Dendritic cell treated with granulocyte-macrophage colony-stimulating factor and Interleukin-4, amounts not matched to agents 40 ng/mL and 50 ng/mL, for 4 days (primary cell): ENCODE measurements around the gene ZSCAN4.

ENCODE experiments used
- H3K27ac Mint-ChIP-seq: one replicate; pipeline ENCODE4 v1.8.0; 2022; ENCODE audit warnings: mild to moderate bottlenecking, mixed read lengths
- H3K27me3 Mint-ChIP-seq: one replicate; pipeline ENCODE4 v1.8.0; 2022; ENCODE audit warnings: mild to moderate bottlenecking, mixed read lengths
- H3K36me3 Mint-ChIP-seq: one replicate; pipeline ENCODE4 v1.8.0; 2022; ENCODE audit warnings: low read depth, mixed read lengths
- H3K4me1 Mint-ChIP-seq: one replicate; pipeline ENCODE4 v1.8.0; 2022; ENCODE audit warnings: low read depth, mixed read lengths
- H3K4me3 Mint-ChIP-seq: one replicate; pipeline ENCODE4 v1.8.0; 2022; ENCODE audit warnings: mild to moderate bottlenecking, moderate library complexity, mixed read lengths
- H3K9me3 Mint-ChIP-seq: one replicate; pipeline ENCODE4 v1.8.0; 2022; ENCODE audit warnings: mixed read lengths
- intact Hi-C: fragments of 100-400 bp; cut with micrococcal nuclease; formaldehyde crosslinking; loops from one replicate; pipeline ENCODE4 v1.15.0; 2022

The ZSCAN4 gene

GRCh38 chr19:57656346-57656745 lies 12.4 kb upstream of the ZSCAN4 start:
- Mint-ChIP-seq H3K27ac (no peak overlapping the region), H3K27me3 (peaks cover 8% of the 10 kb centered on the region), H3K4me3 (no peak overlapping the region)

GRCh38 chr19:57664269-57665127 lies 4.2 kb upstream of the ZSCAN4 start:
- intact Hi-C loops, result no loop called here
- Mint-ChIP-seq H3K4me3 (peak overlapping the region; percentile 76), H3K36me3 (no peaks in the 10 kb centered on the region), H3K27ac (no peak overlapping the region), H3K4me1 (peaks cover 9% of the 10 kb centered on the region), H3K27me3 (peaks cover 51% of the 10 kb centered on the region), H3K9me3 (no peaks in the 10 kb centered on the region)

More at GRCh38 chr19:57656346-57656745, 12.4 kb upstream of the ZSCAN4 start:
- no peaks in the 10 kb centered on the region for H3K36me3 Mint-ChIP-seq
- intact Hi-C loops, result no loop called here
- peaks cover 55% of the 10 kb centered on the region for H3K9me3 Mint-ChIP-seq
- H3K4me1 Mint-ChIP-seq, result no peaks in the 10 kb centered on the region

- Mint-ChIP-seq H3K27me3 (peaks cover 48% of the 10 kb centered on the region), H3K27ac (no peak overlapping the region), H3K4me1 (peaks cover 9% of the 10 kb centered on the region), H3K36me3 (no peaks in the 10 kb centered on the region), H3K9me3 (no peaks in the 10 kb centered on the region), H3K4me3 (no peak overlapping the region)
- intact Hi-C loops, result no loop called here
Measured at GRCh38 chr19:57665261-57665806, 3.4 kb upstream of the ZSCAN4 start.

GRCh38 chr19:57667228-57667627 lies 1.5 kb upstream of the ZSCAN4 start:
- Mint-ChIP-seq H3K4me3 (no peak overlapping the region), H3K4me1 (peaks cover 9% of the 10 kb centered on the region), H3K36me3 (no peaks in the 10 kb centered on the region), H3K9me3 (peaks cover 5% of the 10 kb centered on the region), H3K27me3 (peaks cover 42% of the 10 kb centered on the region), H3K27ac (no peak overlapping the region)
- intact Hi-C loops, result no loop called here

GRCh38 chr19:57671124-57671895 lies 2.6 kb downstream of the ZSCAN4 start:
- no peaks in the 10 kb centered on the region for H3K4me1 Mint-ChIP-seq
- H3K4me3 Mint-ChIP-seq, result no peak overlapping the region
- no peak overlapping the region for H3K27ac Mint-ChIP-seq
- intact Hi-C loops, result no loop called here
- H3K27me3 Mint-ChIP-seq, result peaks cover 10% of the 10 kb centered on the region
- H3K36me3 Mint-ChIP-seq, result no peaks in the 10 kb centered on the region
- H3K9me3 Mint-ChIP-seq, result peaks cover 10% of the 10 kb centered on the region

GRCh38 chr19:57672466-57672865 lies 3.7 kb downstream of the ZSCAN4 start:
- no peak overlapping the region for H3K27ac Mint-ChIP-seq
- no peaks in the 10 kb centered on the region for H3K36me3 Mint-ChIP-seq
- intact Hi-C loops, result no loop called here
- peaks cover 7% of the 10 kb centered on the region for H3K27me3 Mint-ChIP-seq
- H3K4me1 Mint-ChIP-seq, result no peaks in the 10 kb centered on the region
- peaks cover 20% of the 10 kb centered on the region for H3K9me3 Mint-ChIP-seq
- H3K4me3 Mint-ChIP-seq, result no peak overlapping the region

- Mint-ChIP-seq H3K27ac (no peak overlapping the region), H3K4me3 (no peak overlapping the region), H3K4me1 (no peaks in the 10 kb centered on the region), H3K36me3 (no peaks in the 10 kb centered on the region), H3K9me3 (peaks cover 39% of the 10 kb centered on the region), H3K27me3 (peaks cover 5% of the 10 kb centered on the region)
- intact Hi-C loops, result no loop called here
Measured at GRCh38 chr19:57675881-57676280, 7.1 kb downstream of the ZSCAN4 start.

- peaks cover 3% of the 10 kb centered on the region for H3K27me3 Mint-ChIP-seq
- H3K4me3 Mint-ChIP-seq, result peak overlapping the region; percentile 86
- H3K36me3 Mint-ChIP-seq, result peaks cover 60% of the 10 kb centered on the region
- peaks cover 74% of the 10 kb centered on the region for H3K9me3 Mint-ChIP-seq
- peaks cover 26% of the 10 kb centered on the region for H3K4me1 Mint-ChIP-seq
- peak overlapping the region; percentile 86 for H3K27ac Mint-ChIP-seq
- intact Hi-C loops, result no loop called here
Measured at GRCh38 chr19:57682226-57682766, 13.6 kb downstream of the ZSCAN4 start.

GRCh38 chr19:57686727-57687126 lies 18.0 kb downstream of the ZSCAN4 start:
- Mint-ChIP-seq H3K9me3 (peaks cover 97% of the 10 kb centered on the region), H3K27me3 (no peaks in the 10 kb centered on the region), H3K4me1 (peaks cover 26% of the 10 kb centered on the region), H3K27ac (no peak overlapping the region), H3K4me3 (no peak overlapping the region), H3K36me3 (peaks cover 84% of the 10 kb centered on the region)
- intact Hi-C loops, result no loop called here

- H3K4me1 Mint-ChIP-seq, result peaks cover 22% of the 10 kb centered on the region
- peaks cover 80% of the 10 kb centered on the region for H3K36me3 Mint-ChIP-seq
- no peak overlapping the region for H3K4me3 Mint-ChIP-seq
- H3K27ac Mint-ChIP-seq, result no peak overlapping the region
- H3K9me3 Mint-ChIP-seq, result peaks cover 96% of the 10 kb centered on the region
- no peaks in the 10 kb centered on the region for H3K27me3 Mint-ChIP-seq
- intact Hi-C loops, result no loop called here
Measured at GRCh38 chr19:57687363-57688010, 18.8 kb downstream of the ZSCAN4 start.

GRCh38 chr19:57688011-57688763 lies 19.5 kb downstream of the ZSCAN4 start:
- Mint-ChIP-seq H3K4me3 (no peak overlapping the region), H3K9me3 (peaks cover 96% of the 10 kb centered on the region), H3K27me3 (no peaks in the 10 kb centered on the region), H3K4me1 (peaks cover 15% of the 10 kb centered on the region), H3K36me3 (peaks cover 78% of the 10 kb centered on the region), H3K27ac (no peak overlapping the region)
- intact Hi-C loops, result no loop called here

- Mint-ChIP-seq H3K36me3 (peaks cover 63% of the 10 kb centered on the region), H3K4me1 (no peaks in the 10 kb centered on the region), H3K4me3 (no peak overlapping the region), H3K27ac (no peak overlapping the region), H3K27me3 (no peaks in the 10 kb centered on the region), H3K9me3 (peaks cover 96% of the 10 kb centered on the region)
- intact Hi-C loops, result no loop called here
Measured at GRCh38 chr19:57689750-57690149, 21.0 kb downstream of the ZSCAN4 start.

GRCh38 chr19:57701625-57702024 lies 32.9 kb downstream of the ZSCAN4 start:
- Mint-ChIP-seq H3K27ac (no peak overlapping the region), H3K4me3 (no peak overlapping the region), H3K36me3 (peaks cover 54% of the 10 kb centered on the region), H3K4me1 (no peaks in the 10 kb centered on the region), H3K27me3 (no peaks in the 10 kb centered on the region), H3K9me3 (peaks cover 90% of the 10 kb centered on the region)
- intact Hi-C loops, result no loop called here
